GM21423 (cell line): ENCODE measurements around the gene LTBP1.

Experiments used
- ATAC-seq: cut with Tn5 transposase; IDR thresholded peaks from one replicate; pipeline ENCODE4 v1.9.1; 2021; ENCODE audit warnings: mild to moderate bottlenecking, moderate library complexity; ENCODE audit not compliant: unreplicated experiment

LTBP1 gene

GRCh38 chr2:33069894-33070651, 123.3 kb downstream of the LTBP1 start:
- ATAC-seq = no peak

GRCh38 chr2:33071591-33071990, 124.8 kb downstream of the LTBP1 start:
- ATAC-seq = no peak

- ATAC-seq = no peak
Observed at GRCh38 chr2:33072614-33073013, 125.9 kb downstream of the LTBP1 start.

- ATAC-seq = no peak
Observed at GRCh38 chr2:33073018-33073417, 126.3 kb downstream of the LTBP1 start.

- ATAC-seq = no peak
Observed at GRCh38 chr2:33074197-33074596, 127.4 kb downstream of the LTBP1 start.

- ATAC-seq = no peak
Observed at GRCh38 chr2:33077311-33077710, 130.6 kb downstream of the LTBP1 start.

GRCh38 chr2:33077844-33078243, 131.1 kb downstream of the LTBP1 start:
- ATAC-seq = no peak

GRCh38 chr2:33081691-33082090, 134.9 kb downstream of the LTBP1 start:
- ATAC-seq = no peak

GRCh38 chr2:33083699-33084387, 137.1 kb downstream of the LTBP1 start:
- ATAC-seq = no peak

GRCh38 chr2:33084433-33084832, 137.7 kb downstream of the LTBP1 start:
- no peak for ATAC-seq

GRCh38 chr2:33085646-33086045, 138.9 kb downstream of the LTBP1 start:
- ATAC-seq = no peak

GRCh38 chr2:33086400-33087015, 139.8 kb downstream of the LTBP1 start:
- no peak for ATAC-seq

GRCh38 chr2:33090553-33091134, 143.9 kb downstream of the LTBP1 start:
- no peak for ATAC-seq

- no peak for ATAC-seq
Observed at GRCh38 chr2:33091541-33092123, 144.9 kb downstream of the LTBP1 start.

GRCh38 chr2:33093283-33093993, 146.7 kb downstream of the LTBP1 start:
- ATAC-seq = no peak

GRCh38 chr2:33094303-33094702, 147.6 kb downstream of the LTBP1 start:
- no peak for ATAC-seq

- no peak for ATAC-seq
Observed at GRCh38 chr2:33099989-33100388, 153.2 kb downstream of the LTBP1 start.

- ATAC-seq = no peak
Observed at GRCh38 chr2:33100921-33101320, 154.2 kb downstream of the LTBP1 start.

GRCh38 chr2:33104052-33104623, 157.4 kb downstream of the LTBP1 start:
- no peak for ATAC-seq

GRCh38 chr2:33104726-33105125, 158.0 kb downstream of the LTBP1 start:
- no peak for ATAC-seq
